Nephron (organoid): ENCODE measurements around the gene ARMC7.

Experiments used
- H3K27ac Mint-ChIP-seq, 3 experiments: 2 replicates each; pipeline ENCODE4 v1.8.0; 2020; ENCODE audit warnings: mixed read lengths in 3 of 3, mild to moderate bottlenecking in 2 of 3, moderate library complexity in 1 of 3
- H3K27me3 Mint-ChIP-seq: 2 replicates; pipeline ENCODE4 v1.8.0; 2021; ENCODE audit warnings: low read depth, mild to moderate bottlenecking, moderate library complexity, mixed read lengths
- H3K36me3 Mint-ChIP-seq: 2 replicates; pipeline ENCODE4 v1.8.0; 2020; ENCODE audit warnings: low read depth, mixed read lengths
- H3K4me1 Mint-ChIP-seq: 2 replicates; pipeline ENCODE4 v1.8.0; 2020; ENCODE audit warnings: mixed read lengths
- H3K4me3 Mint-ChIP-seq, 3 experiments: 2 replicates each; pipeline ENCODE4 v1.8.0; 2020; ENCODE audit warnings: mild to moderate bottlenecking in 3 of 3, mixed read lengths in 3 of 3, moderate library complexity in 2 of 3
- H3K9me3 Mint-ChIP-seq: 2 replicates; pipeline ENCODE4 v1.8.0; 2020; ENCODE audit warnings: mixed read lengths
- CTCF ChIP-seq, 3 experiments: fragments of 200-600 bp; sonication (generic); IDR thresholded peaks; one replicate each; pipeline ENCODE4 v1.5.0; 2021; ENCODE audit warnings: antibody characterized with exemption in 3 of 3; ENCODE audit not compliant: unreplicated experiment in 3 of 3

The ARMC7 gene

DNA sequence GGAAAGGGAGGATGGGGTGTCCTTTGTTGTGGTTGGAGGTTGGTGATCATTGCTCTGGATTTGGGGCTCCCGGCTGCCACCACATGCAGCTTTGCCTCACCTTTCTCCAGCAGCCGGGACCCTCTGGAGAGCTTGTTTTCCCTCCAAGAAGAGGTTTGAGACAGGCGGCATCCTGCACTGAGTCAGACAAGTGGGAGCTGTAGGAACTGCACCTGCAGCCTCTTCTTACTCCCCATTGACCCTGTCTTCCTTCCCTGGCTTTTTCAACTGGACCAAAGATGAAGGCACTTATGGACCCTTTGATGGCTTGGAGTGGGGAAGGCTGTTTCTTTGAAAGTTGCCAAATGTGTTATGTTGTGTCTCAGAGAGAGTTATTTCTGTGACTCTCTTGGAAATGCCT, 46.1 kb upstream of the ARMC7 start:
- TF ChIP-seq CTCF (IDR thresholded peaks at IDR 0.05; ENCODE audit: unreplicated experiment in 3 of 3), result no peak
- H3K27ac Mint-ChIP-seq, result no peak overlapping the region
- H3K27me3 Mint-ChIP-seq, result no peaks in the 10 kb centered on the region
- no peaks in the 10 kb centered on the region for H3K9me3 Mint-ChIP-seq
- H3K36me3 Mint-ChIP-seq, result peaks cover 57% of the 10 kb centered on the region
- H3K4me3 Mint-ChIP-seq, result no peak overlapping the region
- peaks cover 15% of the 10 kb centered on the region for H3K4me1 Mint-ChIP-seq

- H3K27me3 Mint-ChIP-seq, result no peaks in the 10 kb centered on the region
- no peak overlapping the region for H3K27ac Mint-ChIP-seq
- no peak overlapping the region for H3K4me3 Mint-ChIP-seq
- peaks cover 15% of the 10 kb centered on the region for H3K4me1 Mint-ChIP-seq
- no peaks in the 10 kb centered on the region for H3K9me3 Mint-ChIP-seq
- peaks cover 57% of the 10 kb centered on the region for H3K36me3 Mint-ChIP-seq
- TF ChIP-seq CTCF (IDR thresholded peaks at IDR 0.05; ENCODE audit: unreplicated experiment in 3 of 3), result no peak
Observed at GRCh38 chr17:75064040-75064439, 45.7 kb upstream of the ARMC7 start.

- Mint-ChIP-seq H3K27me3 (no peaks in the 10 kb centered on the region), H3K27ac (no peak overlapping the region), H3K4me3 (no peak overlapping the region), H3K9me3 (no peaks in the 10 kb centered on the region), H3K36me3 (peaks cover 56% of the 10 kb centered on the region), H3K4me1 (peaks cover 13% of the 10 kb centered on the region)
- no peak for TF ChIP-seq CTCF (IDR thresholded peaks at IDR 0.05; ENCODE audit: unreplicated experiment in 3 of 3)
Observed at GRCh38 chr17:75064460-75064859, 45.3 kb upstream of the ARMC7 start.

- peaks cover 7% of the 10 kb centered on the region for H3K4me1 Mint-ChIP-seq
- no peak overlapping the region for H3K27ac Mint-ChIP-seq
- H3K36me3 Mint-ChIP-seq, result peaks cover 50% of the 10 kb centered on the region
- TF ChIP-seq CTCF (IDR thresholded peaks at IDR 0.05; ENCODE audit: unreplicated experiment in 3 of 3), result no peak
- H3K4me3 Mint-ChIP-seq, result no peak overlapping the region
- no peaks in the 10 kb centered on the region for H3K27me3 Mint-ChIP-seq
- no peaks in the 10 kb centered on the region for H3K9me3 Mint-ChIP-seq
Observed at GRCh38 chr17:75064867-75065561, 44.8 kb upstream of the ARMC7 start.

DNA sequence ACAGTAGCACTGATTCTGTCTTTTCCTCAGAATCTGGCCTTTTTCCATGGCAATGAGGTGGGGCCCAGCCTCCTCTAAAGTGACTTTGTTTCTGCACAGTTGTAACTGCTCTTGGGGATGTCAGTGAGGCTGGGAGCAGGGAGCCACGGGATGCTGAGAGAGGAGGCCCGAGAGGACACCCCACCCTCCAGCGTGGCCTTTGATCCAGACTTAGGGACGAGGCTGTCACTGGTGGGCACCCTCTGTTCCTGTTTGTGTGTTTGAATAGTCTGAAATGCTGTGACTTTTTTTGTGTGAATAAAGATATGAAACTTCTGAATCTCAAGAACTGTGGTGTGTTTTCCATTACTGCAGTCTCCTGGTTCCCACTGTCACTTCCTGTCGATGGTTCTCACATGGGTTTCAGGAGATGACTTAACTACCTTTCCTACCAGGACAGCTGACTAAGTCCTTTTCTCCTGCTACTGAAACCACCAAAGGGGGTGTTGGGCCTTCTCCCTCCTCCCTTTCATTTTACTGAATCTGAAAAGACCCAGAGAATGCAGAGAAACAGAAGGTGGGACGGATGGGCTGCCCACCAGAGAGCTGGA, 44.1 kb upstream of the ARMC7 start:
- Mint-ChIP-seq H3K36me3 (peaks cover 46% of the 10 kb centered on the region), H3K4me1 (peaks cover 4% of the 10 kb centered on the region), H3K27ac (no peak overlapping the region), H3K4me3 (no peak overlapping the region), H3K9me3 (no peaks in the 10 kb centered on the region), H3K27me3 (no peaks in the 10 kb centered on the region)
- TF ChIP-seq CTCF (IDR thresholded peaks at IDR 0.05; ENCODE audit: unreplicated experiment in 3 of 3), result no peak

GRCh38 chr17:75067856-75068255, 41.9 kb upstream of the ARMC7 start:
- Mint-ChIP-seq H3K36me3 (peaks cover 24% of the 10 kb centered on the region), H3K9me3 (no peaks in the 10 kb centered on the region), H3K27ac (no peak overlapping the region), H3K4me3 (no peak overlapping the region), H3K4me1 (peaks cover 5% of the 10 kb centered on the region), H3K27me3 (no peaks in the 10 kb centered on the region)
- TF ChIP-seq CTCF (IDR thresholded peaks at IDR 0.05; ENCODE audit: unreplicated experiment in 3 of 3), result no peak
